Stimulated activated CD8-positive, alpha-beta memory T cell treated with anti-CD3 and anti-CD28 coated beads, Interleukin-12 subunit alpha, Interleukin-12 subunit beta, amount 100 ng/mL, for 24 hours (primary cell): ENCODE measurements around the gene SAP30.

ENCODE experiments used
- DNase-seq: peaks from one replicate; pipeline ENCODE4 v3.0.0-alpha.2; 2020; ENCODE audit errors: extremely low read depth

The SAP30 gene

GRCh38 chr4:173415092-173415491 is 44.3 kb downstream of the SAP30 start:
- no peak for DNase-seq

DNA sequence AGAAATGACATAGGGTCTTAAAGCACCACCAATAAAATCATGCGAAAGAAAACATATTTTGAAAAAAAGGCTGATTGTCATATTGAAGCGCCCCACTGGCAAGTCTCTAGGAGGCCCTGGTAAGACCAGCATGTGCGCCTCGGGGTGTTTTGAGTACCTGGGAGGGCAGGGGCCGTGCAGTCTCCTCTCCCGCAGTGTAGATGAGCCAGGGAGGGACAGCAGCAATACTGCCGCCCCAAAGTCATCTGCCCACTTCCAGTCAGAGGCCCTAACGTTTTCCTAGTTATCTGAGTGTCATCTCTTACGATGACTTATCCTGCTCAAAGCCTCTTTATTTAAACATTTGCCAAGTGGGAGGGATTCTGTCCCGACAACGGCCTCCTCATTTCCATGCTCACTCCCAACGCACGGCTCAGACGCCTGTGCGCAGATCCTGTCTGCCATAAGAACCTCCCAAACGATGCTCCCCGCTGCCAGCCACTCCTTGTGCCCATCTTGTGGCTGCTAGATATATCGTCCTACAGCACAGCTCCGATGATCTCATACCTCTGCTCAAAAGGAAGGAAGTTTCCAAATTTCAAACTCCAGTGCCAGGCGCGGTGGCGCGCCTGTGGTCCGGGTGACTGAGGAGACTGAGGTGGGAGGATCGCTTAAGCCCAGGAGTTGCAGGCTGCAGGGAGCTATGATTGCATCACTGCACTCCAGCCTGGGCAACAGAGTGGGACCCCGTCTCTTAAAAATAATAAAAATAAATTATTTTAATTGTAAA is 45.3 kb downstream of the SAP30 start:
- DNase-seq, result no peak

GRCh38 chr4:173417833-173418232 is 47.1 kb downstream of the SAP30 start:
- DNase-seq, result no peak

DNA sequence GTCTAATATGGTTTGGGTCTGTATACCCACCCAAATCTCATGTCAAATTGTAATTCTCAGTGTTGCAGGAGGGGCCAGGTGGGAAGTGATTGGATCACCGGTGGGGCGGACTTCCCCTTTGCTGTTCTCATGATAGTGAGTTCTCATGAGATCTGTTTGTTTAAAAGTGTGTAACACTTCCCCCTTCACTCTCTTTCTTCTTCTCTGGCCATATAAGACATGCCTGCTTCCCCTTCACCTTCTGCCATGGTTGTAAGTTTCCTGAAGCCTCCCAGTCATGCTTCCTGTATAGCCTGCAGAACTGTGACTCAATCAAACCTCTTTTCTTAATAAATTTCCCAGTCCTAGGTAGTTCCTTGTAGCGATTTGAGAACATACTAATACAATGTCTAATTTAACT is 47.9 kb downstream of the SAP30 start:
- DNase-seq, result no peak

DNA sequence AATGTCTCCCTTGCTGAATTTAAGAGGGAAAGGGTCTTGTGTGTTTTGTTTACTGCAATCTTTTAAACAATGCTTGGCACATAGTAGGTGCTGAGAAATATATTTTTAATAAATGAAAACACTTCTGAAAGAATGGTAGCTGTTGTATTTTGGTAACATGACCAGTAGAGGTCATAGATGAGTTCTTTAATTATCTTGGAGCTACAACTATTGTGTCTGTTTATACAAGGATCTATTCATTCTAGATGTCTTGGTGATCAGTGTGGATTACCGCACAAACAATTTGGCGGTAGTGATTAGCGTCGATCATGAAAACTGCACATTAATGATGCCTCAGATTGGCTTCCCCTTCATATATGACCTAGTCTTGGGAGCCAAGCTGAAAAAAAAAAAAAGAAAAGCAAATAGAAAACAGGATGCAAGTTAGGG is 49.6 kb downstream of the SAP30 start:
- DNase-seq, result no peak

DNA sequence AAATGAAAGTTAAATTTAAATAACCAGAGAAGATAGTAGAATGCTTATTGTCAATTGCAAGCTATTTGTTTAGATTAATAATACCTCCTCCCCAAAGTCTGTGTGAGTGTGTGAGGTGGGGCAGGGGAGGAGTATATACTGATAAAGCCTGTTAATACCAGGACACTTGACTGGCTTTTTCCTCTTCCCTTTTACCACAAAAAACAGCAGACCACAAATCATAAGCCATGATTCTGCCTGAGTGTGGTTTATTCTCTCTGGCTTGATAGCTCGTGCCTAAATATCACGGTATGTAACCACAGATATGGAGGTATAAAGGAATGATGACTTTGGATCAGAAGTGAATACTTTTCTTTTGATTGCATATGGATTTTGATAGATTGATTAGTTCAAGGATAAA is 50.0 kb downstream of the SAP30 start:
- no peak for DNase-seq

DNA sequence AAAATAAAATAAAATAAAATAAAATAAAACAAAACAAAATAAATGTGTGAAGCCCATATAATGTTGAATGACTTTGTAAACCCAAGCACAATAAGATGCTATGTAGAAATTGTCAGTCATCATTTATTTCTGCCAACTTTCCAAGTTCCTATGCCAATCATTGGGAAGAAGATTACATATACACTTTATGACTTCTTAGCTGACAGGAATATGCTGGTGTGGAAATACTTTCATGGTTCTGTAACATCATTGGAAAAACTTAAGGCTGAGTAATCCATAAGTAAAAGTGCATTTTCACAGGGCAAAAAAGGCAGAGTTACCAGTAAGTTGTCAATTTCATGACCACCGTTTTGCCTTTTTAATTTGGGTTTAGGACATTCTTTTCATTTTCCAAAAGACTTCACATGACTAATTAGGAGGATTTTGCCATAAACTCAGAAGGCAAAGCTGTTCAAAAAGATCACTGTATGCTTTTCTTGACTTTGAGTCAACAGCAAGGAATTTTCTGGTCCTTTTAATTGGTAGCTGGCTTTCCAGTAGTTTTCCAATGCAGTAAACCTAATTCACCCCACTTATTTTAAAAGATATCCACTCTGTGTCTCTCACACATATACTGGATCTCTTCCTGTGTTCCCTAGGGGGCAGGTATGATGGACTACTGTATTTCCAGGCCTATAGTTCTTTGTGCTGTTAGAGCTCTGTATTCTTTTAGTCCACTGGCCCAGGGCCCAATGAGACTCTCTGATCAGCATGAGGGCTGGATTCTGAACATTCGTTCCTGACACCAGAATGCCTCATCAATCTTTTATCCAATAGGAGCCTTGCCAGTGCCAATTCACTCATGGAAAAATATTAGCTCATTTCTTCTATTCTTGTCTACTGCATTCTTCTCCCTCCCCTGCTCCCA is 54.4 kb downstream of the SAP30 start:
- no peak for DNase-seq

- DNase-seq, result no peak
These were observed 55.3 kb downstream of the SAP30 start for GRCh38 chr4:173426064-173426463.
